ENCODE measurements around the gene SPATA6L. TPM values are rescaled to one million over a fixed set of nuclear protein-coding genes. Genes with fewer than 3 reads are reported as not detected.
A peak's percentile ranks its signal among the peaks of the same experiment; 100 is the strongest.

The SPATA6L gene
- total and polyA plus RNA-seq, 10 of the 15 experiments (the other 5 are each of a cell fraction or from before 2014, with no cell fraction given): 0.37 to 1.6 (median 0.91) TPM

DNA sequence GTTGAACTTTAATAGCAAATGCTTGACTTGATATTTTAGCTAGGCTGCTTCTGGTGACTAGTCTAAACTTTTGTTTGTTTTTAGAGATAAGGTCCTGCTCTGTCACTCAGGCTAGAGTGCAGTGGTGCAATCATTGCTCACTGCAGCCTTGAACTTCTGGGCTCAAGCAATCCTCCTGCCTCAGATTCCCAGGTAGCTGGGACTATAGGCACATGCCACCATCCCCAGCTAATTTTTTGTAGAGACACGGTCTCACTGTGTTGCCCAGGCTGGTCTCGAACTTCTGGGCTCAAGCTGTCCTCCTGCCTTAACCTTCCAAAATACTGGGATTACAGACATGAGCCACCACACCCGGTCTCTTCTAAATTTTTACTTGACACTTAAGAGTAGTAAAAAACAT lies 33.8 kb upstream of the SPATA6L start:
- Histone ChIP-seq H3K36me3 (ENCODE audit: control insufficient read depth in 2 of 2, insufficient read depth in 2 of 2, low read length in 1 of 2) (peaks cover 0 to 18% of the 10 kb centered on the region in 2 experiments), H3K4me2 (ENCODE audit: control insufficient read depth, insufficient read depth) (no peak overlapping the region), H3K79me2 (ENCODE audit: control insufficient read depth, insufficient read depth, low read length) (no peaks in the 10 kb centered on the region), H3K9ac (ENCODE audit: control insufficient read depth, insufficient read depth, low read length) (no peak overlapping the region), H3K4me3 (no peak overlapping the region), H4K20me1 (ENCODE audit: control insufficient read depth, insufficient read depth) (no peaks in the 10 kb centered on the region), H2AFZ (ENCODE audit: control insufficient read depth, low read depth, low read length) (no peak overlapping the region), H3K27ac (ENCODE audit: control insufficient read depth, insufficient read depth) (no peak overlapping the region), H3K4me1 (ENCODE audit: control insufficient read depth, insufficient read depth, low read length) (no peaks in the 10 kb centered on the region), H3K27me3 (replicated peaks in 1 of 2; ENCODE audit: control insufficient read depth in 2 of 2, insufficient read depth in 2 of 2, low read length in 1 of 2) (no peaks in the 10 kb centered on the region), H3K9me3 (replicated peaks; ENCODE audit: control insufficient read depth, insufficient read depth, low read length) (no peaks in the 10 kb centered on the region)
- ChIA-PET POLR2A (no interaction called here), CTCF (interaction anchor here (0.6 kb wide), 1 partner anchor 50 kb away, joined by 3 read pairs; no protein-coding TSS in a partner anchor), RAD21 (ENCODE audit: unreplicated experiment) (no interaction called here), SMC1A (ENCODE audit: uncharacterized antibody, unreplicated experiment) (interaction anchor here (0.6 to 1.2 kb wide), 2 partner anchors 17 to 72 kb away, joined by 3 read pairs; no protein-coding TSS in a partner anchor)
- DNase-seq (ENCODE audit: low read depth, low spot score) (no peak), FAIRE-seq (no peak), ATAC-seq (no peak)
- in situ Hi-C loops (cut with MboI) (no loop called here), intact Hi-C loops (cut with micrococcal nuclease; ENCODE audit: unreplicated experiment) (no loop called here)
- BruUV-seq (replicated peaks): no TSS peak
- TF ChIP-seq PAX8 (IDR thresholded peaks at IDR 0.05): no peak
- TF ChIP-seq TARDBP (IDR thresholded peaks at IDR 0.05; ENCODE audit: borderline replicate concordance): no peak
- TF ChIP-seq SUPT20H (IDR thresholded peaks at IDR 0.05; ENCODE audit: borderline replicate concordance, control insufficient read depth, low read depth, low read length): no peak
- WGBS (ENCODE audit: insufficient coverage, insufficient replicate concordance, low lambda C conversion rate, missing lambda C conversion rate): 96% methylated on average over 3 of the region's 3 CpGs

DNA sequence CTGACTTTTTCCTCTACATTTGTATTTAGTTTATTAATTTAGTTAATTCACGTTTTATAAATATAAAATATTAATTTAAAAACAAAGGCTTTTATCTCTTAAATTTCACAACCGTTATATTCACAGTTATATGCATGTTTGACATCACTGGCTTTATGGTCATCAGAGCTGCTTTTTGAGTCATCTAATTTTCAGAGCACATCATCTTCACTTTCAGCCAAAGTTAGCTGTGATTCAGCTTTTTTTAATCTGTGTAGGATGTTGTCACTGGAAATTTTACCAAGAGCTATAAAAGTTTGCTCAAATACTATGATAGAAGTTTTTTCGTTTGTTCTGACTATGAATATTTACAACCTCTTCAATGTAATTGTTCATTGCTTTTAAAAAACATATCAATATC lies 25.5 kb upstream of the SPATA6L start:
- ChIA-PET POLR2A (interaction anchor here (0.7 to 0.9 kb wide), 2 partner anchors 932 to 1145 kb away, joined by 3 read pairs; no protein-coding TSS in a partner anchor), SMC1A (ENCODE audit: uncharacterized antibody, unreplicated experiment) (interaction anchor here (0.5 to 1.0 kb wide), 4 partner anchors 30 to 1614 kb away, joined by 3 to 4 read pairs (median 4); partner anchors contain the start of gene PLPP6), CTCF (interaction anchor here (1.1 to 1.2 kb wide), 2 partner anchors 25 to 28 kb away, joined by 3 to 4 read pairs; no protein-coding TSS in a partner anchor), RAD21 (ENCODE audit: unreplicated experiment) (interaction anchor here (0.7 to 0.8 kb wide), 2 partner anchors 10 to 43 kb away, joined by 3 read pairs; no protein-coding TSS in a partner anchor)
- Histone ChIP-seq H3K27ac (ENCODE audit: control insufficient read depth, insufficient read depth) (no peak overlapping the region), H3K4me1 (ENCODE audit: control insufficient read depth, insufficient read depth, low read length) (peaks cover 12% of the 10 kb centered on the region), H2AFZ (ENCODE audit: control insufficient read depth, low read depth, low read length) (no peak overlapping the region), H3K9me3 (replicated peaks; ENCODE audit: control insufficient read depth, insufficient read depth, low read length) (no peaks in the 10 kb centered on the region), H3K4me3 (no peak overlapping the region), H3K79me2 (ENCODE audit: control insufficient read depth, insufficient read depth, low read length) (no peaks in the 10 kb centered on the region; the same call in none of the 2 replicates), H4K20me1 (ENCODE audit: control insufficient read depth, insufficient read depth) (no peaks in the 10 kb centered on the region), H3K36me3 (ENCODE audit: control insufficient read depth in 2 of 2, insufficient read depth in 2 of 2, low read length in 1 of 2) (peaks cover 0 to 11% of the 10 kb centered on the region in 2 experiments; a peak in 2 of 4 replicates), H3K9ac (ENCODE audit: control insufficient read depth, insufficient read depth, low read length) (no peak overlapping the region), H3K4me2 (ENCODE audit: control insufficient read depth, insufficient read depth) (no peak overlapping the region), H3K27me3 (replicated peaks in 1 of 2; ENCODE audit: control insufficient read depth in 2 of 2, insufficient read depth in 2 of 2, low read length in 1 of 2) (no peaks in the 10 kb centered on the region)
- no TSS peak for BruUV-seq (replicated peaks)
- DNase-seq (ENCODE audit: low read depth, low spot score) (no peak), FAIRE-seq (no peak), ATAC-seq (no peak)
- 58% methylated on average over 3 of the region's 3 CpGs for WGBS (ENCODE audit: insufficient coverage, insufficient replicate concordance, low lambda C conversion rate, missing lambda C conversion rate)
- in situ Hi-C loops (cut with MboI): no loop called here
- intact Hi-C loops (cut with micrococcal nuclease; ENCODE audit: unreplicated experiment): no loop called here
- TF ChIP-seq, protein P1, sequence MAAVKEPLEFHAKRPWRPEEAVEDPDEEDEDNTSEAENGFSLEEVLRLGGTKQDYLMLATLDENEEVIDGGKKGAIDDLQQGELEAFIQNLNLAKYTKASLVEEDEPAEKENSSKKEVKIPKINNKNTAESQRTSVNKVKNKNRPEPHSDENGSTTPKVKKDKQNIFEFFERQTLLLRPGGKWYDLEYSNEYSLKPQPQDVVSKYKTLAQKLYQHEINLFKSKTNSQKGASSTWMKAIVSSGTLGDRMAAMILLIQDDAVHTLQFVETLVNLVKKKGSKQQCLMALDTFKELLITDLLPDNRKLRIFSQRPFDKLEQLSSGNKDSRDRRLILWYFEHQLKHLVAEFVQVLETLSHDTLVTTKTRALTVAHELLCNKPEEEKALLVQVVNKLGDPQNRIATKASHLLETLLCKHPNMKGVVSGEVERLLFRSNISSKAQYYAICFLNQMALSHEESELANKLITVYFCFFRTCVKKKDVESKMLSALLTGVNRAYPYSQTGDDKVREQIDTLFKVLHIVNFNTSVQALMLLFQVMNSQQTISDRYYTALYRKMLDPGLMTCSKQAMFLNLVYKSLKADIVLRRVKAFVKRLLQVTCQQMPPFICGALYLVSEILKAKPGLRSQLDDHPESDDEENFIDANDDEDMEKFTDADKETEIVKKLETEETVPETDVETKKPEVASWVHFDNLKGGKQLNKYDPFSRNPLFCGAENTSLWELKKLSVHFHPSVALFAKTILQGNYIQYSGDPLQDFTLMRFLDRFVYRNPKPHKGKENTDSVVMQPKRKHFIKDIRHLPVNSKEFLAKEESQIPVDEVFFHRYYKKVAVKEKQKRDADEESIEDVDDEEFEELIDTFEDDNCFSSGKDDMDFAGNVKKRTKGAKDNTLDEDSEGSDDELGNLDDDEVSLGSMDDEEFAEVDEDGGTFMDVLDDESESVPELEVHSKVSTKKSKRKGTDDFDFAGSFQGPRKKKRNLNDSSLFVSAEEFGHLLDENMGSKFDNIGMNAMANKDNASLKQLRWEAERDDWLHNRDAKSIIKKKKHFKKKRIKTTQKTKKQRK (IDR thresholded peaks at IDR 0.05; ENCODE audit: low read depth, low read length): no peak
- TF ChIP-seq IKZF1 (conservative IDR thresholded peaks at IDR 0.05) (no peak), TARDBP (IDR thresholded peaks at IDR 0.05; ENCODE audit: borderline replicate concordance) (no peak), ETV6 (conservative IDR thresholded peaks at IDR 0.05 in 1 of 2, IDR thresholded peaks at IDR 0.05 in 1 of 2; ENCODE audit: borderline replicate concordance in 1 of 2, low read depth in 1 of 2) (no peak), CREM (IDR thresholded peaks at IDR 0.05; ENCODE audit: low read depth) (peak; percentile 28; the same call in 1 of the 2 replicates), ATF7 (IDR thresholded peaks at IDR 0.05; ENCODE audit: low read depth) (no peak)
- TF ChIP-seq, protein P2, sequence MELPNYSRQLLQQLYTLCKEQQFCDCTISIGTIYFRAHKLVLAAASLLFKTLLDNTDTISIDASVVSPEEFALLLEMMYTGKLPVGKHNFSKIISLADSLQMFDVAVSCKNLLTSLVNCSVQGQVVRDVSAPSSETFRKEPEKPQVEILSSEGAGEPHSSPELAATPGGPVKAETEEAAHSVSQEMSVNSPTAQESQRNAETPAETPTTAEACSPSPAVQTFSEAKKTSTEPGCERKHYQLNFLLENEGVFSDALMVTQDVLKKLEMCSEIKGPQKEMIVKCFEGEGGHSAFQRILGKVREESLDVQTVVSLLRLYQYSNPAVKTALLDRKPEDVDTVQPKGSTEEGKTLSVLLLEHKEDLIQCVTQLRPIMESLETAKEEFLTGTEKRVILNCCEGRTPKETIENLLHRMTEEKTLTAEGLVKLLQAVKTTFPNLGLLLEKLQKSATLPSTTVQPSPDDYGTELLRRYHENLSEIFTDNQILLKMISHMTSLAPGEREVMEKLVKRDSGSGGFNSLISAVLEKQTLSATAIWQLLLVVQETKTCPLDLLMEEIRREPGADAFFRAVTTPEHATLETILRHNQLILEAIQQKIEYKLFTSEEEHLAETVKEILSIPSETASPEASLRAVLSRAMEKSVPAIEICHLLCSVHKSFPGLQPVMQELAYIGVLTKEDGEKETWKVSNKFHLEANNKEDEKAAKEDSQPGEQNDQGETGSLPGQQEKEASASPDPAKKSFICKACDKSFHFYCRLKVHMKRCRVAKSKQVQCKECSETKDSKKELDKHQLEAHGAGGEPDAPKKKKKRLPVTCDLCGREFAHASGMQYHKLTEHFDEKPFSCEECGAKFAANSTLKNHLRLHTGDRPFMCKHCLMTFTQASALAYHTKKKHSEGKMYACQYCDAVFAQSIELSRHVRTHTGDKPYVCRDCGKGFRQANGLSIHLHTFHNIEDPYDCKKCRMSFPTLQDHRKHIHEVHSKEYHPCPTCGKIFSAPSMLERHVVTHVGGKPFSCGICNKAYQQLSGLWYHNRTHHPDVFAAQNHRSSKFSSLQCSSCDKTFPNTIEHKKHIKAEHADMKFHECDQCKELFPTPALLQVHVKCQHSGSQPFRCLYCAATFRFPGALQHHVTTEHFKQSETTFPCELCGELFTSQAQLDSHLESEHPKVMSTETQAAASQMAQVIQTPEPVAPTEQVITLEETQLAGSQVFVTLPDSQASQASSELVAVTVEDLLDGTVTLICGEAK (IDR thresholded peaks at IDR 0.05; ENCODE audit: borderline replicate concordance): no peak

All from GM12878 (cell line).